GM21786 (cell line): ENCODE data around the gene GBA3.
A peak's percentile ranks its signal among the peaks of the same experiment; 100 is the strongest.

ENCODE experiments used
- ATAC-seq: cut with Tn5 transposase; IDR thresholded peaks from one replicate; pipeline ENCODE4 v1.9.1; 2021; ENCODE audit not compliant: unreplicated experiment

The GBA3 gene

GRCh38 chr4:22778547-22779163 lies 85.9 kb downstream of the GBA3 start:
- ATAC-seq = no peak

- ATAC-seq = no peak
Measured at GRCh38 chr4:22780317-22780716, 87.6 kb downstream of the GBA3 start.

- ATAC-seq = no peak
Measured at GRCh38 chr4:22780797-22781196, 88.1 kb downstream of the GBA3 start.

GRCh38 chr4:22787753-22788375 lies 95.1 kb downstream of the GBA3 start:
- ATAC-seq = no peak

GRCh38 chr4:22790631-22791030 lies 97.9 kb downstream of the GBA3 start:
- ATAC-seq = no peak

GRCh38 chr4:22794732-22795131 lies 102.0 kb downstream of the GBA3 start:
- no peak for ATAC-seq

- ATAC-seq = no peak
Measured at GRCh38 chr4:22801391-22801790, 108.7 kb downstream of the GBA3 start.

- no peak for ATAC-seq
Measured at GRCh38 chr4:22802876-22803275, 110.1 kb downstream of the GBA3 start.

GRCh38 chr4:22803512-22803911 lies 110.8 kb downstream of the GBA3 start:
- ATAC-seq = no peak

- ATAC-seq = no peak
Measured at GRCh38 chr4:22814906-22815305, 122.2 kb downstream of the GBA3 start.

GRCh38 chr4:22824091-22824490 lies 131.4 kb downstream of the GBA3 start:
- ATAC-seq = no peak

- no peak for ATAC-seq
Measured at GRCh38 chr4:22842360-22843018, 149.8 kb downstream of the GBA3 start.

- no peak for ATAC-seq
Measured at GRCh38 chr4:22848332-22848731, 155.6 kb downstream of the GBA3 start.

- ATAC-seq = no peak
Measured at GRCh38 chr4:22850055-22850454, 157.3 kb downstream of the GBA3 start.

- peak; percentile 84 for ATAC-seq
Measured at GRCh38 chr4:22850630-22851029, 157.9 kb downstream of the GBA3 start.

GRCh38 chr4:22857411-22857810 lies 164.7 kb downstream of the GBA3 start:
- no peak for ATAC-seq

- no peak for ATAC-seq
Measured at GRCh38 chr4:22859318-22859717, 166.6 kb downstream of the GBA3 start.
